GM23248 (cell line): ENCODE results near the gene MAP3K14. TPM values are rescaled to one million over a fixed set of nuclear protein-coding genes. Genes with fewer than 3 reads are reported as not detected.
A peak's percentile ranks its signal among the peaks of the same experiment; 100 is the strongest.

Experiments
- DNase-seq: peaks from one replicate; pipeline ENCODE4 v3.0.0-alpha.2; 2015
- H2AFZ ChIP-seq: fragments of 200-600 bp; sonication (generic); 2 replicates; pipeline ENCODE4 v1.6.1; 2016; ENCODE audit warnings: antibody characterized with exemption
- H3F3A ChIP-seq: fragments of 200-600 bp; sonication (generic); 2 replicates; pipeline ENCODE4 v1.6.1; 2016; ENCODE audit warnings: mild to moderate bottlenecking, antibody characterized with exemption, mixed run types; ENCODE audit not compliant: insufficient read depth
- H3K27ac ChIP-seq: fragments of 200-600 bp; sonication (generic); 2 replicates; pipeline ENCODE4 v1.5.1; 2016; ENCODE audit warnings: mild to moderate bottlenecking
- H3K27me3 ChIP-seq: fragments of 200-600 bp; sonication (generic); replicated peaks from 2 replicates; pipeline ENCODE4 v1.6.1; 2016; ENCODE audit warnings: mild to moderate bottlenecking; ENCODE audit not compliant: insufficient read depth
- H3K36me3 ChIP-seq: fragments of 200-600 bp; sonication (generic); 2 replicates; pipeline ENCODE4 v1.6.1; 2016; ENCODE audit warnings: low read depth, mild to moderate bottlenecking
- H3K4me1 ChIP-seq: fragments of 200-600 bp; sonication (generic); 2 replicates; pipeline ENCODE4 v1.6.1; 2016; ENCODE audit warnings: mild to moderate bottlenecking; ENCODE audit not compliant: insufficient read depth
- H3K4me2 ChIP-seq: fragments of 200-600 bp; sonication (generic); one replicate; pipeline ENCODE4 v1.6.1; 2016; ENCODE audit warnings: mild to moderate bottlenecking; ENCODE audit not compliant: unreplicated experiment
- H3K4me3 ChIP-seq: fragments of 200-600 bp; sonication (generic); 2 replicates; pipeline ENCODE4 v1.5.1; 2016; ENCODE audit warnings: mild to moderate bottlenecking
- H3K79me2 ChIP-seq: fragments of 200-600 bp; sonication (generic); 2 replicates; pipeline ENCODE4 v1.6.1; 2016; ENCODE audit warnings: mild to moderate bottlenecking; ENCODE audit not compliant: insufficient read depth
- H3K9ac ChIP-seq: fragments of 200-600 bp; sonication (generic); 2 replicates; pipeline ENCODE4 v1.6.1; 2016; ENCODE audit warnings: mild to moderate bottlenecking
- H3K9me2 ChIP-seq: fragments of 200-600 bp; sonication (generic); 2 replicates; pipeline ENCODE4 v1.6.1; 2016; ENCODE audit warnings: mixed run types, mild to moderate bottlenecking, moderate library complexity; ENCODE audit not compliant: insufficient read depth
- H3K9me3 ChIP-seq: fragments of 200-600 bp; sonication (generic); one replicate; pipeline ENCODE4 v1.6.1; 2017; ENCODE audit warnings: low read depth
- H4K20me1 ChIP-seq: fragments of 200-600 bp; sonication (generic); 2 replicates; pipeline ENCODE4 v1.6.0; 2016; ENCODE audit not compliant: insufficient read depth
- EZH2 ChIP-seq: fragments of 200-600 bp; sonication (generic); IDR thresholded peaks from 2 replicates; pipeline ENCODE4 v1.6.1; 2018; ENCODE audit warnings: antibody characterized with exemption, mild to moderate bottlenecking; ENCODE audit not compliant: insufficient read depth, poor library complexity, severe bottlenecking
- EZH2phosphoT487 ChIP-seq: fragments of 200-600 bp; sonication (generic); IDR thresholded peaks from 2 replicates; pipeline ENCODE4 v1.6.1; 2018; ENCODE audit warnings: antibody characterized with exemption, moderate library complexity, mild to moderate bottlenecking, low read depth; ENCODE audit not compliant: insufficient read depth
- WGBS, 2 experiments: methylation state at CpG; one replicate each; pipeline ENCODE4 v1.1.6; 2015 to 2017; ENCODE audit warnings: low lambda C conversion rate in 2 of 2, low coverage in 1 of 2; ENCODE audit errors: missing lambda C conversion rate in 2 of 2; 5-methylcytosine and 5-hydroxymethylcytosine counted together
- in situ Hi-C: fragments of 300-500 bp; cut with MboI; formaldehyde crosslinking; loops from 2 replicates; pipeline ENCODE4 v1.15.0; 2020
- polyA plus RNA-seq: library from polyadenylated mRNA; unstranded; fragments of >200 nt; fragmentation: Nextera tagmentation; extraction: Ambion mirVana; gene quantifications from 2 replicates; pipeline ENCODE4 v1.2.1, GENCODE V29; 2016
- total RNA-seq: library from RNA; depleted of rRNA; stranded (reverse); fragments of >200 nt; shearing (Covaris generic); gene quantifications from 2 replicates; pipeline ENCODE4 v1.2.3, GENCODE V29; 2014

Gene MAP3K14
- total and polyA plus RNA-seq, 2 experiments from 2014 or later, result 3.4 to 4.2 TPM

DNA sequence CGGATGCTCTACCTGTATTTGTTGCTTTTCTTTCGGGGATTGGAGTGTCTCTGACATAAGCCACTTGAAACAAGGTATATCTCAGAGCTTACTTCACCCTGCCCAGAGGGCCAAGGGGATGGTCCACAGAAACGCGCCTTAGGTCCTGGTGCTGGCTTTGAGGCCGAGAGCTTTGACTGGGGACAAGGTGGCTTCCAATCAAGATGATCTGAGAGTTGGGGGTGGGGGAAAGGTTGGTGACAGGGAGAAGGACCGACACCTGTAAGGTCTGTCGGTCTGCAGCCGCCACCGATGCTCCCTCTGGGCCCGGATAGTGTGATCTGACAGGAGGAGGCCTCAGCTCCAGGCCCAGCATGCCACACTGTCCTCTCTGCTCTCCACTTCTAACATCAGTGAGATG lies 33.1 kb downstream of the MAP3K14 start:
- 80 to 85% methylated on average over 10 of the region's 10 CpGs for WGBS, 2 experiments
- H3K9me2 ChIP-seq, result no peaks in the 10 kb centered on the region

DNA sequence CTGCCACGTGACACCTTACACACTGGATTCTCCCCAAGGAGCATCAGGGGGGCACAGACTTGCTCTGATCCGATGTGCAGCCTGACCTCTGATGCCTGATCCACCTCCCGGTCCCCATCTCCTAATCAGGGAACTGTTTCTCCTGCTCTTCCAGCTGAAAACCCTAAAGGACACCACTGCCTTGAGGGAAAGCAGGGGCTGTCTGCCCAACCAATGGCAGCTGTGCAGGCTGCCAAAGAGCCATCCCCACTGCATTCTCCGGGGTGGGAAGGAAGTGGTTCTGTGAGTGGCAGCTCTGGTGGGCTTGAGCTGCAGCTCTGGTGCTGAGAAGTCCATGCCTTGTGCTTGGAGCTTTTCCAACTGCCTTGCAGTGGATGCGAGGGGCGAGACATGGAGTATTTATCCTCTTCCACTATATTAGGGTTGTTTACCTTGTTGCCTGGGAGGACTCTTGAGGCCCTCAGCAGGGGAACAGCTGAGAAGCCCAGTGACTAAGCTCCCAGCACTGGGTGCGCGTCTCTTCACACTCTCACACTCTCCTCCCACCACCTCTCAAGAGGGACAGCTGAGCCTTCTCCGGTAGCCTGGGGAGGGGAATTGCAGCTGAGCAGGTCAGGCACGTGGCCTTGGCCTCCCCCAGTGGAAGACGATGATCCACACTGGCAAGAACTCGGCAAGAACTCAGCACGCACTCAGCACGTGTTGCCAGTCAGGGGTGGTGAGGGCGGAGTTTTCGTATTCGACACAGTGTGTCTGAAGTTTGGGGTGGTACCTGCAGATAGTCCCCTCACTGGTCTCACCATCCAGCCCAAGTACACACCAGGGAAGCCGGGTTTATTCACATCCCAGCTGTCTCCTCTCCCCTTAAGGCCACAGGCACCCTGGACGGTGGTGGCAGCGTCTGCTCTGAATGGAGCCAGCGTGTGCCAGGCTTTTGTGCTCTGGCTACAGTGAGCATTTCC lies 33.9 kb downstream of the MAP3K14 start:
- H3K4me3 ChIP-seq, result no peak overlapping the region
- peak; percentile 49 for DNase-seq
- H3K27me3 ChIP-seq, result no peaks in the 10 kb centered on the region
- no peaks in the 10 kb centered on the region for H3K79me2 ChIP-seq
- no peak overlapping the region for H3K9ac ChIP-seq
- no peak overlapping the region for H2AFZ ChIP-seq
- no peaks in the 10 kb centered on the region for H4K20me1 ChIP-seq
- peaks cover 57% of the 10 kb centered on the region; the same call in 1 of the 2 replicates for H3K36me3 ChIP-seq
- H3K4me2 ChIP-seq, result no peak overlapping the region
- no peak overlapping the region for H3K27ac ChIP-seq
- in situ Hi-C loops, result no loop called here
- peaks cover 14% of the 10 kb centered on the region; the same call in 1 of the 2 replicates for H3F3A ChIP-seq
- H3K9me3 ChIP-seq, result no peaks in the 10 kb centered on the region
- 72% methylated on average over 21 of the region's 21 CpGs for WGBS, 2 experiments
- TF ChIP-seq EZH2 (no peak), EZH2phosphoT487 (no peak)
- no peaks in the 10 kb centered on the region for H3K9me2 ChIP-seq
- no peaks in the 10 kb centered on the region for H3K4me1 ChIP-seq

More for the DNA sequence above, 33.1 kb downstream of the MAP3K14 start:
- no peak for DNase-seq
- H3K4me2 ChIP-seq, result no peak overlapping the region
- no peaks in the 10 kb centered on the region for H3K27me3 ChIP-seq
- in situ Hi-C loops, result no loop called here
- no peak overlapping the region for H3K4me3 ChIP-seq
- no peaks in the 10 kb centered on the region for H4K20me1 ChIP-seq
- H3K27ac ChIP-seq, result no peak overlapping the region
- H3K4me1 ChIP-seq, result no peaks in the 10 kb centered on the region
- H3K36me3 ChIP-seq, result peaks cover 57% of the 10 kb centered on the region; the same call in 1 of the 2 replicates
- TF ChIP-seq EZH2 (no peak), EZH2phosphoT487 (no peak)
- no peak overlapping the region for H2AFZ ChIP-seq
- H3K9ac ChIP-seq, result no peak overlapping the region
- H3F3A ChIP-seq, result peaks cover 7% of the 10 kb centered on the region; the same call in 1 of the 2 replicates
- no peaks in the 10 kb centered on the region for H3K9me3 ChIP-seq
- peaks cover 3% of the 10 kb centered on the region for H3K79me2 ChIP-seq

GRCh38 chr17:45279898-45280297 lies 36.9 kb downstream of the MAP3K14 start:
- Histone ChIP-seq H3K9me2 (no peaks in the 10 kb centered on the region), H3K4me2 (no peak overlapping the region), H3K4me1 (peaks cover 3% of the 10 kb centered on the region; the same call in 1 of the 2 replicates), H2AFZ (no peak overlapping the region), H3K27ac (no peak overlapping the region), H3K27me3 (no peaks in the 10 kb centered on the region), H3K9ac (no peak overlapping the region), H3K9me3 (no peaks in the 10 kb centered on the region), H3K4me3 (no peak overlapping the region), H3K79me2 (no peaks in the 10 kb centered on the region), H3F3A (peaks cover 15% of the 10 kb centered on the region; the same call in 1 of the 2 replicates), H4K20me1 (no peaks in the 10 kb centered on the region), H3K36me3 (peaks cover 41% of the 10 kb centered on the region; the same call in 1 of the 2 replicates)
- in situ Hi-C loops, result loop anchor here (10.0 kb wide), 1 partner anchor 105 kb away; no protein-coding TSS in a partner anchor
- WGBS, 2 experiments, result 29 to 43% methylated on average over 3 of the region's 3 CpGs
- no peak for DNase-seq
- no peak for TF ChIP-seq EZH2

DNA sequence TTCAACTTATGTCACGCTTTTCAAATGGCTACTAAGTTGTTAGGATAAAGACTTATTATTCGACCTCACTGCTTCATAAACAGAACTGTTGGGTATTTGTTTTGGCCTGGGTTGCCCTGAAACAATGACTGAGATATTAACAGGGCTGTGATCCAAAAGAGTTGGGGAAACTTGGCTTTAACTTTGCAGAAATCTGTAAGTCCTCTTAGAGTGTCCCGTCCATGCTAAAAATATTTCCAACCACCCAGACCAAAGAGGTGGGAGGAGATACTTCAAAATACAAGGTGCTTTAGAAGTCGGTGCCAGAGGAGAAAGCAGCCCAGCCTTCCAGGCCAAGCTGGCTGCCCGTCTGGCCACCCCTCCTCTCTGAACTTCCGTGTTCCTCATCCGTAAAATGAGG lies 38.8 kb downstream of the MAP3K14 start:
- no peaks in the 10 kb centered on the region for H3K9me3 ChIP-seq
- H3F3A ChIP-seq, result peaks cover 15% of the 10 kb centered on the region; the same call in 1 of the 2 replicates
- peak; percentile 43 for DNase-seq
- H3K79me2 ChIP-seq, result no peaks in the 10 kb centered on the region
- in situ Hi-C loops, result loop anchor here (10.0 kb wide), 1 partner anchor 107 kb away; no protein-coding TSS in a partner anchor
- H2AFZ ChIP-seq, result no peak overlapping the region
- H3K9me2 ChIP-seq, result no peaks in the 10 kb centered on the region
- H3K9ac ChIP-seq, result no peak overlapping the region
- H3K4me2 ChIP-seq, result no peak overlapping the region
- TF ChIP-seq EZH2phosphoT487 (no peak), EZH2 (no peak)
- H3K4me1 ChIP-seq, result peaks cover 3% of the 10 kb centered on the region; the same call in 1 of the 2 replicates
- no peak overlapping the region for H3K4me3 ChIP-seq
- H4K20me1 ChIP-seq, result no peaks in the 10 kb centered on the region
- no peaks in the 10 kb centered on the region for H3K27me3 ChIP-seq
- H3K36me3 ChIP-seq, result peaks cover 34% of the 10 kb centered on the region
- 52 to 57% methylated on average over 7 of the region's 7 CpGs for WGBS, 2 experiments
- no peak overlapping the region for H3K27ac ChIP-seq
